Stomach (tissue), 9 donors: ENCODE measurements around the gene RALY. TPM values are rescaled to one million over a fixed set of nuclear protein-coding genes. Genes with fewer than 3 reads are reported as not detected.

ENCODE experiments used
- DNase-seq, 2 donors: peaks; one replicate each; pipeline versions ENCODE4 v3.0.0 to v3.0.0-alpha.2; 2013 to 2019
- H3K27ac ChIP-seq, 5 donors: fragments of 200-600 bp in 4 of 5; sonication (generic) in 4 of 5; one replicate each; pipeline ENCODE4 v1.5.1; 2013 to 2019; ENCODE audit warnings: mild to moderate bottlenecking in 1 of 5, moderate library complexity in 1 of 5
- H3K27me3 ChIP-seq, 3 donors: fragments of 200-600 bp; sonication (generic); one replicate each; pipeline ENCODE4 v1.5.1; 2017 to 2019; ENCODE audit warnings: mixed run types in 1 of 3
- H3K36me3 ChIP-seq, 4 donors: fragments of 200-600 bp; sonication (generic); 1 replicate in 3 of 4; 2 replicates in 1 of 4; pipeline ENCODE4 v1.5.1; 2016 to 2019
- H3K4me1 ChIP-seq, 4 donors: fragments of 200-600 bp; sonication (generic); one replicate each; pipeline ENCODE4 v1.5.1; 2016 to 2019
- H3K4me3 ChIP-seq, 4 donors: fragments of 200-600 bp; sonication (generic) in 3 of 4; one replicate each; pipeline ENCODE4 v1.5.1; 2016 to 2019; ENCODE audit warnings: mild to moderate bottlenecking in 1 of 4
- H3K9me3 ChIP-seq, 4 donors: fragments of 200-600 bp; sonication (generic); one replicate each; pipeline ENCODE4 v1.5.1; 2016 to 2019
- CTCF ChIP-seq, 7 experiments: fragments of 450-650 bp in 4 of 7; fragments of 200-600 bp in 3 of 7; sonication (generic) in 3 of 7; IDR thresholded peaks; one replicate each; pipeline ENCODE4 v1.5.1; 2016 to 2019; ENCODE audit warnings: antibody characterized with exemption in 7 of 7, control low read depth in 2 of 7, mild to moderate bottlenecking in 1 of 7
- EP300 ChIP-seq: sonication (generic); formaldehyde crosslinking; IDR thresholded peaks from one replicate; pipeline ENCODE4 v1.6.1; 2017; ENCODE audit warnings: antibody characterized with exemption
- POLR2A ChIP-seq, 4 donors: fragments of 450-650 bp; IDR thresholded peaks; one replicate each; pipeline ENCODE4 v1.6.1; 2016; ENCODE audit warnings: antibody characterized with exemption in 4 of 4, control low read depth in 2 of 4, mild to moderate bottlenecking in 1 of 4, moderate library complexity in 1 of 4
- POLR2AphosphoS5 ChIP-seq, 3 donors: sonication (generic); formaldehyde crosslinking; IDR thresholded peaks; one replicate each; pipeline ENCODE4 v1.6.1; 2016; ENCODE audit warnings: antibody characterized with exemption in 3 of 3
- WGBS, 5 donors: extraction: QIAGEN DNeasy Blood & Tissue Kit in 3 of 5; methylation state at CpG; one replicate each; pipeline versions ENCODE4 v1.1.5 to v1.1.7; 2013 to 2018; 5-methylcytosine and 5-hydroxymethylcytosine counted together
- intact Hi-C: fragments of 100-400 bp; cut with DNase I; formaldehyde crosslinking; loops from one replicate; pipeline ENCODE4 v1.15.1; 2023; ENCODE audit warnings: low total_unique reads
- polyA plus RNA-seq, 3 donors: library from polyadenylated mRNA; stranded (reverse); fragments of 200-250 nt; gene quantifications; one replicate each; pipeline ENCODE4 v1.2.3, GENCODE V29; 2013
- total RNA-seq, 5 donors: library from RNA; depleted of rRNA; stranded (reverse); fragments of >200 nt; gene quantifications; one replicate each; pipeline versions ENCODE4 v1.1.0 to v1.2.3, GENCODE V29; 2014 to 2016
- donor health status: healthy with polysubstance abuse.
- donor health status: Bipolar disorder and iron deficiency.
- donor health status: healthy.

Gene RALY
- total and polyA plus RNA-seq, 8 donors = 21.6 to 389 (median 97.7) TPM

GRCh38 chr20:34058831-34059230, 65.1 kb downstream of the RALY start:
- TF ChIP-seq CTCF (IDR thresholded peaks at IDR 0.05) (no peak), POLR2A (IDR thresholded peaks at IDR 0.05) (no peak), POLR2AphosphoS5 (IDR thresholded peaks at IDR 0.05) (no peak), EP300 (no peak)
- intact Hi-C loops = no loop called here
- 30 to 43% (median 36%) methylated on average over 1 of the region's 1 CpG for WGBS, 5 donors

GRCh38 chr20:34060970-34061369, 67.3 kb downstream of the RALY start:
- WGBS, 5 donors = 78 to 93% (median 90%) methylated on average over 1 of the region's 1 CpG
- DNase-seq = no peak
- no peak overlapping the region for H3K4me3 ChIP-seq
- H3K4me1 ChIP-seq = peaks cover 0 to 62% (median 33%) of the 10 kb centered on the region in 4 donors
- no peak overlapping the region for H3K27ac ChIP-seq
- intact Hi-C loops = loop anchor here (10.0 kb wide), 1 partner anchor 66 kb away; the partner anchor contains the start of gene RALY
- peaks cover 0 to 11% (median 0%) of the 10 kb centered on the region in 4 donors for H3K36me3 ChIP-seq
- H3K27me3 ChIP-seq = no peaks in the 10 kb centered on the region
- TF ChIP-seq POLR2AphosphoS5 (IDR thresholded peaks at IDR 0.05) = no peak
- no peak for TF ChIP-seq EP300
- TF ChIP-seq POLR2A (IDR thresholded peaks at IDR 0.05) = no peak
- no peak for TF ChIP-seq CTCF (IDR thresholded peaks at IDR 0.05)
- H3K9me3 ChIP-seq = no peaks in the 10 kb centered on the region

More at GRCh38 chr20:34058831-34059230, 65.1 kb downstream of the RALY start:
- Histone ChIP-seq H3K36me3 (peaks cover 0 to 6% (median 0%) of the 10 kb centered on the region in 4 donors), H3K27ac (no peak overlapping the region), H3K27me3 (no peaks in the 10 kb centered on the region), H3K9me3 (no peaks in the 10 kb centered on the region), H3K4me3 (no peak overlapping the region), H3K4me1 (peaks cover 0 to 56% (median 25%) of the 10 kb centered on the region in 4 donors)
- DNase-seq = peak in 1 of 2 donors; percentile 44

- intact Hi-C loops = loop anchor here (10.0 kb wide), 1 partner anchor 67 kb away; the partner anchor contains the start of gene RALY
- Histone ChIP-seq H3K27me3 (no peaks in the 10 kb centered on the region), H3K4me1 (peaks cover 0 to 66% (median 35%) of the 10 kb centered on the region in 4 donors), H3K36me3 (peaks cover 0 to 18% (median 0%) of the 10 kb centered on the region in 4 donors), H3K27ac (no peak overlapping the region), H3K4me3 (no peak overlapping the region), H3K9me3 (no peaks in the 10 kb centered on the region)
- no peak for DNase-seq
- TF ChIP-seq CTCF (IDR thresholded peaks at IDR 0.05) (no peak), POLR2AphosphoS5 (IDR thresholded peaks at IDR 0.05) (no peak), POLR2A (IDR thresholded peaks at IDR 0.05) (no peak), EP300 (no peak)
These were observed 68.0 kb downstream of the RALY start for GRCh38 chr20:34061695-34062094.

GRCh38 chr20:34062570-34063482, 69.1 kb downstream of the RALY start:
- no peak overlapping the region for H3K4me3 ChIP-seq
- peaks cover 0 to 21% (median 0%) of the 10 kb centered on the region in 4 donors for H3K36me3 ChIP-seq
- WGBS, 5 donors = 84 to 93% (median 88%) methylated on average over 5 of the region's 5 CpGs
- H3K9me3 ChIP-seq = no peaks in the 10 kb centered on the region
- H3K27me3 ChIP-seq = no peaks in the 10 kb centered on the region
- H3K27ac ChIP-seq = no peak overlapping the region
- H3K4me1 ChIP-seq = peaks cover 0 to 69% (median 37%) of the 10 kb centered on the region in 4 donors
- intact Hi-C loops = loop anchor here (10.0 kb wide), 1 partner anchor 68 kb away; the partner anchor contains the start of gene RALY
- peak in 1 of 2 donors; percentile 27 for DNase-seq
- TF ChIP-seq POLR2AphosphoS5 (IDR thresholded peaks at IDR 0.05) (no peak), POLR2A (IDR thresholded peaks at IDR 0.05) (no peak), EP300 (no peak), CTCF (IDR thresholded peaks at IDR 0.05) (no peak)
